Coronary artery (tissue), 2 donors: ENCODE results near the gene CRYL1.

ENCODE experiments used
- DNase-seq: peaks from one replicate; pipeline ENCODE4 v3.0.0-alpha.2; 2017; ENCODE audit warnings: low spot score
- H3K27ac ChIP-seq, 2 donors: fragments of 200-600 bp; sonication (generic); one replicate each; pipeline ENCODE4 v1.5.1; 2016 to 2019
- H3K4me3 ChIP-seq: fragments of 200-600 bp; sonication (generic); 2 replicates; pipeline ENCODE4 v1.5.1; 2016; ENCODE audit warnings: mild to moderate bottlenecking, moderate library complexity
- CTCF ChIP-seq: fragments of 200-600 bp; sonication (generic); IDR thresholded peaks from one replicate; pipeline ENCODE4 v1.5.1; 2019; ENCODE audit warnings: antibody characterized with exemption

CRYL1 gene

GRCh38 chr13:20395061-20395916 is 130.4 kb downstream of the CRYL1 start:
- no peak overlapping the region for H3K27ac ChIP-seq
- no peak overlapping the region for H3K4me3 ChIP-seq
- TF ChIP-seq CTCF: no peak
- peak; percentile 50 for DNase-seq

GRCh38 chr13:20394506-20394905 is 131.2 kb downstream of the CRYL1 start:
- TF ChIP-seq CTCF: no peak
- peak; percentile 50 for DNase-seq
- Histone ChIP-seq H3K27ac (no peak overlapping the region), H3K4me3 (no peak overlapping the region)

- no peak for TF ChIP-seq CTCF
- H3K27ac ChIP-seq: no peak overlapping the region
These were observed 131.5 kb downstream of the CRYL1 start for GRCh38 chr13:20394169-20394501.

GRCh38 chr13:20393273-20394168 is 132.1 kb downstream of the CRYL1 start:
- no peak overlapping the region for H3K27ac ChIP-seq
- TF ChIP-seq CTCF: no peak

More at GRCh38 chr13:20394169-20394501, 131.5 kb downstream of the CRYL1 start:
- no peak for DNase-seq
- H3K4me3 ChIP-seq: no peak overlapping the region

GRCh38 chr13:20392530-20392929 is 133.1 kb downstream of the CRYL1 start:
- no peak overlapping the region for H3K4me3 ChIP-seq
- TF ChIP-seq CTCF: no peak
- H3K27ac ChIP-seq: no peak overlapping the region
- no peak for DNase-seq

More at GRCh38 chr13:20393273-20394168, 132.1 kb downstream of the CRYL1 start:
- H3K4me3 ChIP-seq: no peak overlapping the region
- DNase-seq: no peak

GRCh38 chr13:20391597-20392452 is 133.8 kb downstream of the CRYL1 start:
- peak; percentile 64 for DNase-seq
- Histone ChIP-seq H3K27ac (no peak overlapping the region), H3K4me3 (no peak overlapping the region)
- no peak for TF ChIP-seq CTCF
